CD14-positive monocyte (primary cell): ENCODE results near the gene RXFP1. TPM values are rescaled to one million over a fixed set of nuclear protein-coding genes. Genes with fewer than 3 reads are reported as not detected.

ENCODE experiments used
- DNase-seq, 3 donors: peaks; one replicate each; pipeline ENCODE4 v3.0.0-alpha.2; 2011 to 2022
- H2AFZ ChIP-seq: 2 replicates; pipeline ENCODE4 v1.6.0; 2012; ENCODE audit warnings: mild to moderate bottlenecking, low read depth, low read length, inconsistent platforms; ENCODE audit not compliant: insufficient read depth, poor library complexity, severe bottlenecking
- H3K27ac ChIP-seq, 2 donors: 1 replicate in 1 of 2; 2 replicates in 1 of 2; pipeline ENCODE4 v1.5.1; 2012 to 2013; ENCODE audit warnings: low read length in 2 of 2, control low read depth in 1 of 2, inconsistent platforms in 1 of 2, low read depth in 1 of 2, mild to moderate bottlenecking in 1 of 2
- H3K27me3 ChIP-seq, 2 donors: one replicate each; pipeline versions ENCODE4 v1.6.0 to v1.6.1; 2011 to 2013; ENCODE audit warnings: low read length in 2 of 2; ENCODE audit not compliant: control insufficient read depth in 2 of 2, insufficient read depth in 2 of 2
- H3K36me3 ChIP-seq, 2 donors: replicated peaks in 1 of 2; 1 replicate in 1 of 2; 2 replicates in 1 of 2; pipeline versions ENCODE4 v1.5.1 to v1.6.1; 2012 to 2013; ENCODE audit warnings: low read length in 2 of 2, control low read depth in 1 of 2, inconsistent platforms in 1 of 2, mild to moderate bottlenecking in 1 of 2; ENCODE audit not compliant: insufficient read depth in 2 of 2, control insufficient read depth in 1 of 2
- H3K4me1 ChIP-seq, 2 donors: 1 replicate in 1 of 2; 2 replicates in 1 of 2; pipeline versions ENCODE4 v1.5.1 to v1.6.1; 2012 to 2013; ENCODE audit warnings: low read length in 2 of 2, control low read depth in 1 of 2, inconsistent platforms in 1 of 2, mild to moderate bottlenecking in 1 of 2, moderate library complexity in 1 of 2; ENCODE audit not compliant: insufficient read depth in 2 of 2, control insufficient read depth in 1 of 2
- H3K4me2 ChIP-seq: replicated peaks from 2 replicates; pipeline ENCODE3; 2012; ENCODE audit warnings: low read length, moderate library complexity, mild to moderate bottlenecking; ENCODE audit not compliant: poor library complexity, severe bottlenecking; ENCODE audit errors: extremely low read depth
- H3K4me3 ChIP-seq, 3 experiments: fragments of 200-600 bp in 1 of 3; sonication (generic) in 1 of 3; replicated peaks in 1 of 3; 1 replicate in 2 of 3; 2 replicates in 1 of 3; pipeline ENCODE4 v1.5.1; 2011 to 2013; ENCODE audit warnings: low read length in 3 of 3, mild to moderate bottlenecking in 3 of 3, control low read depth in 2 of 3, low read depth in 2 of 3, inconsistent platforms in 1 of 3, moderate library complexity in 1 of 3
- H3K79me2 ChIP-seq: 2 replicates; pipeline ENCODE4 v1.6.0; 2012; ENCODE audit warnings: mild to moderate bottlenecking, control low read depth, inconsistent platforms, low read length, moderate library complexity; ENCODE audit not compliant: insufficient read depth
- H3K9ac ChIP-seq: 2 replicates; pipeline ENCODE4 v1.6.0; 2017; ENCODE audit warnings: low read length, mild to moderate bottlenecking; ENCODE audit not compliant: insufficient read depth, poor library complexity, severe bottlenecking
- H3K9me3 ChIP-seq, 2 donors: replicated peaks in 1 of 2; 1 replicate in 1 of 2; 2 replicates in 1 of 2; pipeline versions ENCODE4 v1.5.1 to v1.6.1; 2012 to 2013; ENCODE audit warnings: low read length in 2 of 2, control low read depth in 1 of 2; ENCODE audit not compliant: control insufficient read depth in 1 of 2, insufficient read depth in 1 of 2
- H4K20me1 ChIP-seq: 2 replicates; pipeline ENCODE4 v1.6.0; 2012; ENCODE audit warnings: mild to moderate bottlenecking, low read length, control low read depth, moderate library complexity; ENCODE audit not compliant: insufficient read depth
- H3K27ac Mint-ChIP-seq, 7 donors: one replicate each; pipeline ENCODE4 v1.8.0; 2020; ENCODE audit warnings: mild to moderate bottlenecking in 7 of 7, mixed read lengths in 7 of 7, moderate library complexity in 6 of 7, inconsistent platforms in 2 of 7
- H3K27me3 Mint-ChIP-seq, 3 donors: one replicate each; pipeline ENCODE4 v1.8.0; 2021 to 2022; ENCODE audit warnings: low read depth in 3 of 3, mild to moderate bottlenecking in 3 of 3, mixed read lengths in 3 of 3, moderate library complexity in 3 of 3, inconsistent platforms in 1 of 3
- H3K36me3 Mint-ChIP-seq, 2 donors: one replicate each; pipeline ENCODE4 v1.8.0; 2020; ENCODE audit warnings: mixed read lengths in 2 of 2, inconsistent platforms in 1 of 2, mild to moderate bottlenecking in 1 of 2
- H3K4me1 Mint-ChIP-seq: one replicate; pipeline ENCODE4 v1.8.0; 2020; ENCODE audit warnings: mild to moderate bottlenecking, mixed read lengths
- H3K4me3 Mint-ChIP-seq, 2 donors: one replicate each; pipeline ENCODE4 v1.8.0; 2020; ENCODE audit warnings: mild to moderate bottlenecking in 2 of 2, mixed read lengths in 2 of 2, moderate library complexity in 1 of 2
- H3K9me3 Mint-ChIP-seq, 7 donors: one replicate each; pipeline ENCODE4 v1.8.0; 2020 to 2022; ENCODE audit warnings: mixed read lengths in 7 of 7, mild to moderate bottlenecking in 6 of 7, moderate library complexity in 6 of 7, inconsistent platforms in 2 of 7
- WGBS: methylation state at CpG from one replicate; pipeline ENCODE4 v1.1.5; 2013; ENCODE audit warnings: missing lambda C conversion rate; ENCODE audit not compliant: insufficient coverage; 5-methylcytosine and 5-hydroxymethylcytosine counted together
- intact Hi-C, 2 donors: fragments of 100-400 bp; cut with micrococcal nuclease; formaldehyde crosslinking; loops; one replicate each; pipeline versions ENCODE4 v1.15.0 to v1.15.1; 2023
- polyA plus RNA-seq, 3 donors: library from polyadenylated mRNA; depleted of rRNA in 1 of 3; unstranded in 2 of 3; stranded (reverse) in 1 of 3; fragments of 300-500 nt in 2 of 3; fragments of >200 nt in 1 of 3; fragmentation: Illumina TruSeq in 2 of 3; gene quantifications; 1 replicate in 2 of 3; 2 replicates in 1 of 3; pipeline ENCODE4 v1.2.3, GENCODE V29; 2012 to 2021
- TF ChIP-seq, protein P1 (sequence below): fragments of 200-600 bp; IDR thresholded peaks from one replicate; pipeline ENCODE4 v1.8.0; 2022; ENCODE audit warnings: antibody characterized with exemption, mild to moderate bottlenecking

RXFP1 gene
- polyA plus RNA-seq, 3 donors: 0.03 to 0.11 TPM; not detected in 1

DNA sequence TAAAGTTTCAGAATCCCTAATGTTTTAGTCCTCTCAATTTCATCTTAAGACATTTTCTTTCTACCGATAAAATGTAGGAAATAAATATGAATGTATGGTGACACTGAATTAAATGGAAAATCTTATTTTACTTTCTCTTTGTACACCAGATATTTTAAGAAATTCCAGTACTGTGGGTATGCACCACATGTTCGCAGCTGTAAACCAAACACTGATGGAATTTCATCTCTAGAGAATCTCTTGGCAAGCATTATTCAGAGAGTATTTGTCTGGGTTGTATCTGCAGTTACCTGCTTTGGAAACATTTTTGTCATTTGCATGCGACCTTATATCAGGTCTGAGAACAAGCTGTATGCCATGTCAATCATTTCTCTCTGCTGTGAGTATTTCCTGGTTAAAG, 123.1 kb downstream of the RXFP1 start:
- Histone ChIP-seq H3K27ac (no peak overlapping the region), H3K4me3 (no peak overlapping the region), H3K9ac (no peak overlapping the region), H3K4me2 (no peak overlapping the region), H3K36me3 (no peaks in the 10 kb centered on the region), H4K20me1 (no peaks in the 10 kb centered on the region), H3K9me3 (no peaks in the 10 kb centered on the region), H3K4me1 (no peaks in the 10 kb centered on the region), H3K27me3 (no peaks in the 10 kb centered on the region), H3K79me2 (no peaks in the 10 kb centered on the region), H2AFZ (no peak overlapping the region)
- DNase-seq: no peak
- intact Hi-C loops: no loop called here
- Mint-ChIP-seq H3K36me3 (peaks cover 0 to 4% of the 10 kb centered on the region in 2 donors), H3K4me1 (peaks cover 3% of the 10 kb centered on the region), H3K27ac (no peak overlapping the region), H3K27me3 (no peaks in the 10 kb centered on the region), H3K9me3 (peaks cover 0 to 6% (median 4%) of the 10 kb centered on the region in 7 donors), H3K4me3 (no peak overlapping the region)
- no CpG with 5 or more reads among the region's 3 CpGs for whole genome bisulfite sequencing
- TF ChIP-seq, protein P1, sequence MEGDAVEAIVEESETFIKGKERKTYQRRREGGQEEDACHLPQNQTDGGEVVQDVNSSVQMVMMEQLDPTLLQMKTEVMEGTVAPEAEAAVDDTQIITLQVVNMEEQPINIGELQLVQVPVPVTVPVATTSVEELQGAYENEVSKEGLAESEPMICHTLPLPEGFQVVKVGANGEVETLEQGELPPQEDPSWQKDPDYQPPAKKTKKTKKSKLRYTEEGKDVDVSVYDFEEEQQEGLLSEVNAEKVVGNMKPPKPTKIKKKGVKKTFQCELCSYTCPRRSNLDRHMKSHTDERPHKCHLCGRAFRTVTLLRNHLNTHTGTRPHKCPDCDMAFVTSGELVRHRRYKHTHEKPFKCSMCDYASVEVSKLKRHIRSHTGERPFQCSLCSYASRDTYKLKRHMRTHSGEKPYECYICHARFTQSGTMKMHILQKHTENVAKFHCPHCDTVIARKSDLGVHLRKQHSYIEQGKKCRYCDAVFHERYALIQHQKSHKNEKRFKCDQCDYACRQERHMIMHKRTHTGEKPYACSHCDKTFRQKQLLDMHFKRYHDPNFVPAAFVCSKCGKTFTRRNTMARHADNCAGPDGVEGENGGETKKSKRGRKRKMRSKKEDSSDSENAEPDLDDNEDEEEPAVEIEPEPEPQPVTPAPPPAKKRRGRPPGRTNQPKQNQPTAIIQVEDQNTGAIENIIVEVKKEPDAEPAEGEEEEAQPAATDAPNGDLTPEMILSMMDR: no peak

DNA sequence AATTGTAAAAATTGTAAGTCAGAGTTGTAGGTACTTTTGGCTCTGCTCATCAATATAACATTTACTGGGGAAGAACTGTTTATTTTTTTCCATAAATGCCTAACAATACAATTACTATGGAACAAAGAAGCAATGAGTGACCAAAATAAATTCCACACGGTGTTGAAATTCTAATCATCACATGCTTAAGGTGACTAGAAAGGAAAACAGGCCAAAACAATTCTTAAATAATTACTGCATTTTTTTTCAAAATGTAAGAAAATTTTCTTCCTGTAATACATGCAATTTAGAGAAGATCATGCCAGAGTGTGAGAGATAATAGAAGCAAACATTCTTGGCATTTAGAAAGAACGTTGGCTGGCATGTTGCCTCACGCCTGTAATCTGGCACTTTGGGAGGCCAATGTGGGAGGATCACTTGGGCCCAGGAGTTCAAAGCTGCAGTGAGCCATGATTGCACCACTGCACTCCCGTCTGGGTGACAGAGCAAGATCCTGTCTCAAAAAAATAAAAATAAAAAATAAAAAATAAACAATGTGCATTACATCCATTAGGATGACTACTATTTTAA, 127.5 kb downstream of the RXFP1 start:
- intact Hi-C loops: no loop called here
- H3K4me2 ChIP-seq: no peak overlapping the region
- H3K27me3 Mint-ChIP-seq: no peaks in the 10 kb centered on the region
- peaks cover 10% of the 10 kb centered on the region for H3K4me1 Mint-ChIP-seq
- no peak overlapping the region for H3K27ac Mint-ChIP-seq
- no peak overlapping the region for H3K4me3 Mint-ChIP-seq
- no peak overlapping the region for H2AFZ ChIP-seq
- no peaks in the 10 kb centered on the region for H3K79me2 ChIP-seq
- WGBS: 100% methylated on average over 2 of the region's 4 CpGs
- H4K20me1 ChIP-seq: no peaks in the 10 kb centered on the region
- H3K27me3 ChIP-seq: no peaks in the 10 kb centered on the region
- H3K36me3 Mint-ChIP-seq: no peaks in the 10 kb centered on the region
- TF ChIP-seq, protein P1: no peak
- H3K27ac ChIP-seq: no peak overlapping the region
- peaks cover 0 to 5% of the 10 kb centered on the region in 2 donors for H3K4me1 ChIP-seq
- H3K4me3 ChIP-seq: no peak overlapping the region
- no peaks in the 10 kb centered on the region for H3K36me3 ChIP-seq
- H3K9ac ChIP-seq: no peak overlapping the region
- no peak for DNase-seq
- peaks cover 0 to 3% (median 0%) of the 10 kb centered on the region in 7 donors for H3K9me3 Mint-ChIP-seq
- no peaks in the 10 kb centered on the region for H3K9me3 ChIP-seq
